Natural killer cell treated with Interleukin-12 subunit alpha and Interleukin-12 subunit beta and Interleukin-15 and Interleukin-18, amount 100 ng/mL, for 72 hours (primary cell): ENCODE measurements around the gene DDX27. TPM values are rescaled to one million over a fixed set of nuclear protein-coding genes. Genes with fewer than 3 reads are reported as not detected.
"Not testable (repeated sequence)": the region's sequence is repeated elsewhere in the genome, so short reads cannot be mapped to it uniquely, and the experiment has no call there.

Experiments used
- ATAC-seq, 2 donors: fragments of 150-1000 bp; cut with Tn5 transposase in 1 of 2; sonication (Bioruptor Pico), chemical (Tn5 transposase) in 1 of 2; 2 replicates each; pipeline ENCODE4 v1.10.0; 2021
- DNase-seq: peaks from one replicate; pipeline ENCODE4 v3.0.0; 2022; ENCODE audit warnings: low spot score
- H3K27ac Mint-ChIP-seq, 2 donors: 1 replicate in 1 of 2; 2 replicates in 1 of 2; pipeline ENCODE4 v1.8.0; 2022; ENCODE audit warnings: mixed read lengths in 2 of 2, mild to moderate bottlenecking in 1 of 2, moderate library complexity in 1 of 2
- H3K27me3 Mint-ChIP-seq, 2 donors: 1 replicate in 1 of 2; 2 replicates in 1 of 2; pipeline ENCODE4 v1.8.0; 2022; ENCODE audit warnings: mixed read lengths in 2 of 2
- H3K36me3 Mint-ChIP-seq: one replicate; pipeline ENCODE4 v1.8.0; 2022; ENCODE audit warnings: mixed read lengths
- H3K4me1 Mint-ChIP-seq, 2 donors: 1 replicate in 1 of 2; 2 replicates in 1 of 2; pipeline ENCODE4 v1.8.0; 2022; ENCODE audit warnings: low read depth in 2 of 2, mixed read lengths in 2 of 2, mild to moderate bottlenecking in 1 of 2
- H3K4me3 Mint-ChIP-seq: one replicate; pipeline ENCODE4 v1.8.0; 2022; ENCODE audit warnings: mixed read lengths
- H3K9me3 Mint-ChIP-seq: 2 replicates; pipeline ENCODE4 v1.8.0; 2022; ENCODE audit warnings: mixed read lengths
- total RNA-seq, 2 donors: library from RNA; stranded (reverse); gene quantifications; one replicate each; pipeline ENCODE4 v1.2.3, GENCODE V29; 2022

The DDX27 gene
- 10 to 100 TPM; 41.4 to 60.2 TPM for total RNA-seq

GRCh38 chr20:49219091-49219923, at the start of gene DDX27:
Gene DDX27, plus strand, starts transcription at chr20:49219416. Its CDS starts 33 bp downstream, at chr20:49219449.
- DNase-seq (peak; percentile 97), ATAC-seq (peak; percentile 96 to 97)
- Mint-ChIP-seq H3K4me3 (peak within 1 kb of the TSS; percentile 99), H3K36me3 (peaks cover 21% of the 10 kb centered on the region), H3K27me3 (no peaks in the 10 kb centered on the region), H3K27ac (peak within 1 kb of the TSS; percentile 96 to 98), H3K4me1 (peaks cover 25 to 28% of the 10 kb centered on the region in 2 donors), H3K9me3 (no peaks in the 10 kb centered on the region)

GRCh38 chr20:49169547-49169946, 49.7 kb upstream of the DDX27 start:
- no peaks in the 10 kb centered on the region for H3K27me3 Mint-ChIP-seq
- peaks cover 15% of the 10 kb centered on the region for H3K36me3 Mint-ChIP-seq
- no peak overlapping the region for H3K4me3 Mint-ChIP-seq
- H3K9me3 Mint-ChIP-seq = no peaks in the 10 kb centered on the region
- ATAC-seq (no peak), DNase-seq (no peak)
- peaks cover 41% of the 10 kb centered on the region in 2 donors for H3K4me1 Mint-ChIP-seq
- no peak overlapping the region for H3K27ac Mint-ChIP-seq

GRCh38 chr20:49170714-49171113, 48.5 kb upstream of the DDX27 start:
- Mint-ChIP-seq H3K36me3 (peaks cover 13% of the 10 kb centered on the region), H3K27me3 (no peaks in the 10 kb centered on the region), H3K4me1 (peaks cover 39 to 40% of the 10 kb centered on the region in 2 donors), H3K9me3 (no peaks in the 10 kb centered on the region), H3K4me3 (no peak overlapping the region), H3K27ac (no peak overlapping the region)
- ATAC-seq (no peak), DNase-seq (no peak)

- peak overlapping the region; percentile 35 to 74 for H3K27ac Mint-ChIP-seq
- no peaks in the 10 kb centered on the region for H3K27me3 Mint-ChIP-seq
- no peaks in the 10 kb centered on the region for H3K9me3 Mint-ChIP-seq
- no peak for DNase-seq
- peaks cover 9% of the 10 kb centered on the region for H3K36me3 Mint-ChIP-seq
- peaks cover 28% of the 10 kb centered on the region in 2 donors for H3K4me1 Mint-ChIP-seq
- no peak for ATAC-seq
- no peak overlapping the region for H3K4me3 Mint-ChIP-seq
These were observed 47.3 kb upstream of the DDX27 start for GRCh38 chr20:49171909-49172308.

- Mint-ChIP-seq H3K4me1 (peaks cover 23 to 25% of the 10 kb centered on the region in 2 donors), H3K4me3 (no peak overlapping the region), H3K9me3 (no peaks in the 10 kb centered on the region), H3K27ac (peak overlapping the region; percentile 35 to 74), H3K36me3 (peaks cover 9% of the 10 kb centered on the region), H3K27me3 (no peaks in the 10 kb centered on the region)
- ATAC-seq (no peak), DNase-seq (no peak)
These were observed 46.8 kb upstream of the DDX27 start for GRCh38 chr20:49172413-49172812.

GRCh38 chr20:49174183-49174582, 45.0 kb upstream of the DDX27 start:
- DNase-seq (no peak), ATAC-seq (no peak)
- peaks cover 18% of the 10 kb centered on the region in 2 donors for H3K4me1 Mint-ChIP-seq
- H3K36me3 Mint-ChIP-seq = peaks cover 9% of the 10 kb centered on the region
- H3K9me3 Mint-ChIP-seq = no peaks in the 10 kb centered on the region
- no peak overlapping the region for H3K4me3 Mint-ChIP-seq
- H3K27ac Mint-ChIP-seq = no peak overlapping the region
- H3K27me3 Mint-ChIP-seq = no peaks in the 10 kb centered on the region

GRCh38 chr20:49179368-49180277, 39.6 kb upstream of the DDX27 start:
- Mint-ChIP-seq H3K9me3 (no peaks in the 10 kb centered on the region), H3K4me1 (peaks cover 27 to 34% of the 10 kb centered on the region in 2 donors), H3K27ac (peak overlapping the region; percentile 53 to 61), H3K27me3 (no peaks in the 10 kb centered on the region), H3K36me3 (no peaks in the 10 kb centered on the region), H3K4me3 (no peak overlapping the region)
- no peak for DNase-seq
- no peak for ATAC-seq

- Mint-ChIP-seq H3K27me3 (no peaks in the 10 kb centered on the region), H3K36me3 (no peaks in the 10 kb centered on the region), H3K27ac (no peak overlapping the region), H3K4me1 (peaks cover 34 to 47% of the 10 kb centered on the region in 2 donors), H3K4me3 (no peak overlapping the region), H3K9me3 (no peaks in the 10 kb centered on the region)
- no peak for ATAC-seq
- no peak for DNase-seq
These were observed 37.8 kb upstream of the DDX27 start for GRCh38 chr20:49181265-49181877.

GRCh38 chr20:49183444-49183843, 35.8 kb upstream of the DDX27 start:
- no peak overlapping the region for H3K4me3 Mint-ChIP-seq
- DNase-seq (no peak), ATAC-seq (no peak)
- H3K4me1 Mint-ChIP-seq = peaks cover 38 to 60% of the 10 kb centered on the region in 2 donors
- H3K27me3 Mint-ChIP-seq = no peaks in the 10 kb centered on the region
- no peaks in the 10 kb centered on the region for H3K9me3 Mint-ChIP-seq
- H3K27ac Mint-ChIP-seq = peak overlapping the region in 1 of 2 donors; percentile 21
- peaks cover 7% of the 10 kb centered on the region for H3K36me3 Mint-ChIP-seq

- H3K27me3 Mint-ChIP-seq, H3K9me3 Mint-ChIP-seq, H3K27ac Mint-ChIP-seq, DNase-seq, H3K36me3 Mint-ChIP-seq, ATAC-seq, H3K4me3 Mint-ChIP-seq: not testable (repeated sequence)
- H3K4me1 Mint-ChIP-seq = peaks cover 41 to 64% of the 10 kb centered on the region in 2 donors
These were observed 35.1 kb upstream of the DDX27 start for GRCh38 chr20:49184084-49184501.

- peaks cover 7% of the 10 kb centered on the region for H3K36me3 Mint-ChIP-seq
- H3K27ac Mint-ChIP-seq = peak overlapping the region; percentile 58 to 82
- no peak overlapping the region for H3K4me3 Mint-ChIP-seq
- DNase-seq (no peak), ATAC-seq (no peak)
- peaks cover 0 to under 1% of the 10 kb centered on the region in 2 donors for H3K27me3 Mint-ChIP-seq
- H3K4me1 Mint-ChIP-seq = peaks cover 37 to 61% of the 10 kb centered on the region in 2 donors
- H3K9me3 Mint-ChIP-seq = no peaks in the 10 kb centered on the region
These were observed 34.5 kb upstream of the DDX27 start for GRCh38 chr20:49184691-49185070.

GRCh38 chr20:49185071-49185761, 34.0 kb upstream of the DDX27 start:
- Mint-ChIP-seq H3K27me3 (peaks cover 0 to 2% of the 10 kb centered on the region in 2 donors), H3K4me3 (peak overlapping the region; percentile 32), H3K4me1 (peaks cover 35 to 60% of the 10 kb centered on the region in 2 donors), H3K36me3 (peaks cover 7% of the 10 kb centered on the region), H3K9me3 (no peaks in the 10 kb centered on the region), H3K27ac (peak overlapping the region; percentile 58 to 82)
- no peak for ATAC-seq
- DNase-seq = no peak
